Hypothalamus (tissue), 51 donors: ENCODE data around the gene ZNF248.
"Not testable (repeated sequence)": the region's sequence is repeated elsewhere in the genome, so short reads cannot be mapped to it uniquely, and the experiment has no call there.

ENCODE experiments used
- DNase-seq, 51 donors: peaks; one replicate each; lab custom pipeline; 2025; lab: John Stamatoyannopoulos, UW

The ZNF248 gene

DNA sequence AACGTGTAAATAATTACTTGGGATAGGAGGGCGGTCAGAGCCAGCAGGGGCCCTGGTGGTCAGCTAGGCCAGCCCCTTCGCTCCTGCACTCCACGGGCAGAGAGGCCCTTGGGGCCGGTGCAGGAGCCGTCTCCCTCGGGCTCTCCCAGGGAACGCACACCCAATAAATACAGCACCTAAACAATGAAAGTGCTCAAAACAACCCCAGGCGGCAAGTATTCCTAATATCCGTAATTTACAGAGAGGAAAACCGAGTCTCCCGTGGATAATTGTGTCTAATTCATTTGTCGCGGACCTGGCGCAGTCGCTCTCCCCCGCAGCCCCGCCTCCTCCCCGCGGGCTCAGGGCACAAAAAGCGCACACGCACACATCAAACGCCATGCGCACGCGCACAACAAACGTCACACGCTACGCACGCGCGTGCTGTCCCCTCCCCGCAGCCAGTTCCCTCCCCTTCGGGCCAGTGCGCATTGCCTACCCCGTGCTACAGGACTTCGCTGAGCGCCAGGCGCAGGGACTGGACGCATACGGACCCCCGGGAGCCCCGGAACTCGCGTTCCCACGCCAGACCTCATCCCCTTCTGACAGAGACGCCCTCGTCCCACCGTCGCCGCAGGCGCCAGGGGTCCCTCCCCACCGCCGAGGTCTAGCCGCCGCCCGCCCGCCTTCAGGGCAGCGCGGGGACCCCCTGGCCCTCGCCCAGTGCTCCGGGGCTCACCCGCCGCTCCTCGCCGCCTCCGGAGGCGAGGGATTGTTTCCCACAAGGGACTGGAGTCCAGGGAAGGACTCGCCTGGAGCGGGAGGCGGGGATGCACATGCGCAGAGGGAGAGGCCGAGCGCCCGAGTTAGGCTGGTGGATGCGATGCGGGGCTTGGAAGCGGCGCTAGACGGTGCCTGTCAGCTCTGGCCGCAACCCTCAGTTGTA is at the start of gene ZNF248:
ZNF248 (minus strand) TSS at position 324 of the 925 bp plus-strand sequence. CDS start 1,300 bp downstream, outside the sequence.
- DNase-seq: peak; percentile 73 to 97 (median 93)

DNA sequence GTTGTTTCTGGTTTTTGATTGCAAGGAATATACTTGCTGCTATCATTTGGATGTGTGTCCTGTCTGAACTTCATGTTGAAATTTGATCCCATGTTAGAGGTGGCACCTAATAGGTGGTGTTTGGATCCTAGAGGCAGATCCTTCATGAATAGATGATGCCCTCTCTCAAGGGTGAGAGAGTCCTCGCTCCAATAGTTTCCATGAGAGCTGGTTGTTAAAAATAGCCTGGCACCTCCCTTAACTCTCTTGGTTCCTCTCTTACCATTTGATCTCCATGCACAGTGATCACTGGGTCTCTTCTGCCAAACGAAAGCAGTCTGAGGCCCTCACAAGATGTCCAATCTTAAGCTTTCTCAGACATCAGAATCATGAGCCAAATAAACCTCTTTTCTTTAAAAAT is 49.0 kb upstream of the ZNF248 start:
- no peak for DNase-seq

DNA sequence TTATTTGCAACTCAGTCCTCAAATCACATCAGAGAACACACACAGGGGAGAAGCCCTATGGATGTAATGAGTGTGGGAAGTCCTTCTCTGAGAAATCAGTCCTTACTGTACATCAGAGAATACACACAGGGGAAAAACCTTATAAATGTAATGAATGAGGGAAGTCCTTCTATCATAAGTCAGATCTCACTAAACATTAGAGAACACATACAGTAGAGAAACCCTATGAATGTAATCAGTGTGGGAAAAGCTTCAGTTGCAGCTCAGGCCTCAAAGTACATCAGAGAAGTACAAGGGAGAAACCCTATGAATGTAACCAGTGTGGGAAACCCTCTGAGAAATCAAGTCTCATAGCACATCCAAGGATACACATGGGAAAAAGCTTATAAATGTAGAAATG is 39.0 kb upstream of the ZNF248 start:
- DNase-seq: no peak

DNA sequence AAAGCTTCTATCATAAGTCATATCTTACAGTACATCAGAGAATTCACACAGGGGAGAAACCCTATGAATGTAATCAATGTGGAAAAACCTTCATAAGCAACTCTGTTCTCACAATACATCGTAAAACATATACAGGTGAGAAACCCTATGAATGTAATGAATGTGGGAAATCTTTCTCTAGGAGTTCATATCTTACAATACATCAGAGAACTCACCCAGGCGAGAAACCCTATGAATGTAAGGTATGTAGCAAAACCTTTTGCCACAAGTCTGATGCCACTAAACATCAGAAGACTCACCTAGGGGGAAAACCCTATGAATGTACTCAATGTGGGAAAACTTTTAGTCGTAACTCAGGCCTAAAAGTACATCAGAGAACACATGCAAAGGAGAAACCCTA is 38.3 kb upstream of the ZNF248 start:
- DNase-seq: no peak

DNA sequence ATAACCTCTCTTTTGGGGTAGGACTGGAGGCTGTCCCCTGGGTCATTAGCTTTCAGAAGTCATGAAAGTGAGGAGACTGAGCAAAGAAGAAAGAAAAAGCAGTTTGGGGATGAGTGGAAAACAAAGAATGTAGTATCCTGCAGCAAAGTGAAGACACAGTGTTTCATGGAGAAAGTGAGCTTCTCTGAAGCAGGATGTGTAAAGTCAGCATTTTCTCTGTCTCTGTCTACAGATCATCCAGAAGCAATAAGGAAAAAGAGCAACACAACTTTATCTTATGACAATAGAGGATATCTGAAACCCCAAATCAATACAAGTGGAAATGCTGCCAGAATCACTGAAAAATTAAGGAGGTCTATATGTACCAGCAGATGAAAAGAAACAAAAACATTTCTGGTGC is 28.4 kb upstream of the ZNF248 start:
- DNase-seq: no peak

DNA sequence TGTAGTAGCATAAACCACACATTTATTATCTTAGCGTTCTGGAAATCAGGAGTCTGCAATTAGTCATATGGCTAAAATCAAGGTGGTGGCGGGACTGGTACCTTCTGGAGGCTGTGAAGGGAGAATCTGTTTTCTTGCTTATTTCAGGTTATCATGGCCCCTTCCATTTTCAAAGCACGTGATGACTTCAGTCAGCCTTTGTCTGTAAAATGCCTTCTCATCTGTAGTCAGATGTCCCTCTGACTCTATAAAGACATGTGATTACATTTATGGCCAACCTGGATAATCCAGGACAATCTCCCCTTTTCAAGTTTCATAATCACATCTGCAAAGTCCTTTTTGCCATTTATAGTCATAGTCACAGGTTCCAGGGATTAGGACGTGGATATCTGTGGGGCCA is 15.5 kb upstream of the ZNF248 start:
- DNase-seq: no peak

DNA sequence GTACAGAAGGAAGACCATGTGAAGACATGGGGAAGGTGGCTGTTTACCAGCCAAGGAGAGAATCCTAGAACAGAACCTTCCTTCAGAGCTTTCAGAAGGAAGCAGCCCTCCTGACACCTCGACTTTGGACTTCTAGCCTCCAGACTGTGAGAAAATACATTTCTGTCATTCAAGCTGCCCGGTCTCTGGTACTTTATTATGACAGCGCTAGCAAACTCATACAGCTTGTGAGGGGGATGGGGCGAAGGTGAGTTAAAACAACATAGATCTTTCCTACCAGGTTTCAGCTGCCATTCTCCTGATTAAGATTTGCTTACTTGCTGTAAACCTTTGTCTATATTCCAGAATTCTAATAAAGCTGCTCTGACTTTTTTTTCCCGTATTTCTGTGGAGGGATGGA is 14.9 kb upstream of the ZNF248 start:
- DNase-seq: no peak

DNA sequence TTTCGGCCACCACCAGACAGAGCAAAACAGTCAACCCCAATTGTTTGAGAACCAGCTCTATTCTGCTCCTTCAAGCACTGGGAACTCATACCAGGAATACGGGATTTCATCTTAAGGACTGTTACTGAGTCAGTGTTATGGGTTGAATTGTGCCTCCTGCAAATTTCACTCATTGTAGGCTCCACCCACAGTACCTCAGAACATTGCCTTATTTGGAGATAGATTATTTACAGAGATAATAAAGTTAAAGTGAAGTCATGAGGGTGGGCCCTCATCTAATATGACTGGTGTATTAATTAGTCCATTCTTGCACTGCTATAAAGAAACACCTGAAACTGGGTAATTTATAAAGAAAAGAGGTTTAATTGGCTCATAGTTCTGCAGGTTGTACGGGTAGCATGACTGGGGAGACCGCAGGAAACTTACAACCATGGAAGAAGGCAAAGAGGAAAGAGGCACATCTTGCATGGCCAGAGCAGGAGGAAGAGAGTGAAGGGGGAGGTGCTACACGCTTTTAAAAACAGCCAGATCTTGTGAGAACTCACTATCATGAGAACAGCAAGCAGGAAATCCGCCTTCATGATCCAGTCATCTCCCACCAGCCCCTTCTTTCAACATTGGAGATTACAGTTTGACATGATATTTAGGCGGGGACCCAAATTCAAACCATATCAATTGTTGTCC is 14.3 kb upstream of the ZNF248 start:
- DNase-seq: no peak

DNA sequence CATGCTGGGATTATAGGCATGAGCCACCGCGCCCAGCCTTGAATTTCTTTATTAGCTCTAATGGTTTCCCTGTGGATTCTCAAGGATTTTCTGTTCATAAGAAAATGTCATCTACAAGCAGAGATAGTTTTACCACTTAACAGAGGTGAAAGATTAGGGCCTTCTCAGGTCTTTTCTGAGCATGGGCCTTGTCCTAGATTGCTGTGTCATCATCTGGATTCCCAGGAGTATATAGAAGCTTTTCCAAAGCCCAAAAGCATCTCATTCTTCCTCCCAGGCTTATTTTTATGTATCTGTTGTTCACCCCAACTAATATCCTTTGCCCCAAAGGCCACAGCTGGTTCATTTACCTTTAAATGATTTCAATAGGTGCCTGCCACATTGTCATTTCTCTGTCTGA is 13.7 kb upstream of the ZNF248 start:
- no peak for DNase-seq

DNA sequence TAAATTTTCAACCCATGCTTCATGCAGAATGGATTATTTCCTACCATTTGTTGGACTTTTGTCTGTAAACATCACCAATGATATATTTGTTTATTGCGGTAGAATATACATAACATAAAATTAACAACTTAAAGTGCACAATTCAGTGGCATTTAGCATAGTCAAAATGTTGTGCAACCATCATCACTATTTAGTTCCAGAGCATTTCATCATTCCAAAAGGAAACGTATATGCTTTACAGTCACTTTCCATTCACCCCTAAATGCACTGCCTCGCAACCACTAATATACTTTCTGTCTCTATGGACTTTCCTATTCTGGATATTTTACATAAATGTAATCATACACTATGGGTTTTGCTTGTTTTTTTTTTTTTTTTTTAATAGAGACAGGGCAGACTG is 11.4 kb upstream of the ZNF248 start:
- DNase-seq: no peak

DNA sequence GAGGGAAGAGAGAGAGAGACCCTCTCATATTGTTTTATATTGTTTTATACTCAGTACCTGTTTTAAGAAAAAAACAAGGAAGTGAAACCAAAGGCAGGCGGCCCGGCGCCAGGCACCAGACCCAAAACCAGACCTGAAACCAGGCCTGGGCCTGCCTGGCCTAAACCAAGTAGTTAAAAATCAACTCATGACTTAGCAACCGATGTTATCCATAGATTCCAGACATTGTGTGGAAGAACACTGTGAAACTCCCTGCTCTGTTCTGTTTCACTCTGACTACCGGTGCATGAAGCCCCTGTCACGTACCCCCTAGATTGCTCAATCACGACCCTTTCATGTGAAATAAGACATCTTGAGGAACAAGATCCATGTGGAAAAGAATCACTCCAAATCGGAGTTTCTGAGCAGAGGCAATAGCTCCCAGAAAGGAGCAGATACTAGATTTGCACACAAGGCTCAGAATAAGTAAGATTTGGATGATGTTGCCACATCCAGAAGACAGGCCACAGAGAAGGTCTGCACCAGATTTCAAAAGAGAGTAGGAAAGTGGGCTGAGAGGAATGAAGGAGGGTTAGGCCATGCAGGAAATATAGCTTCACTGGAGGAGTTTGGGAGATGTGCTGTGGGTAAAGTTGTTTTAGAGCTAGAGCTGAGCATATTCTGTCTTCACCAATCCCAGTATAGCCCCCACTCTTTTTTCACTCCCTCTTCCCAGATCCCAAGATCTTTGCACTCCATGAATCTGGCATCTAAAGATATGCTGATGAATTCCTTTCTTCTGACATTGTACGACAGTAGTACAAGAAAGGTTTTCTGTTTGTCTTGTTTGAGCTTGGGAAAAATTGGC is 8.8 kb upstream of the ZNF248 start:
- no peak for DNase-seq

DNA sequence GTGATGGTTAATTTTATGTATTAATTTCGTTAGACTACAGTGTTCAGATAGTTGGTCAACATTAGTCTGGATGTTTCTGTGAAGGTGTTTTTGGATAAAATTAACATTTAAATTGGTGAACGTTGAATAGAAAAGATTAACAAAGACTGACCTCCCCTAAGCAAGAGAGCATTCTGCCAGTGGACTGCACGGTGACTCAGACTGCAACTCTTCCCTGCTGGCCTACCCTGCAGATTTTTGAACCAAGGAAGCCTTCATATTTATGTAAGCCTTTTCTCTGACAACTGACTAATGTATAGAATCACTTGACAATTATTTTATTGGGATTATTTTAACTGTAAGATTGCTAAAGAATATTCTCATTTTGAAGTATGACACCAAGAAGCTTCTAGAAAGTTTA is 7.9 kb upstream of the ZNF248 start:
- DNase-seq: no peak

DNA sequence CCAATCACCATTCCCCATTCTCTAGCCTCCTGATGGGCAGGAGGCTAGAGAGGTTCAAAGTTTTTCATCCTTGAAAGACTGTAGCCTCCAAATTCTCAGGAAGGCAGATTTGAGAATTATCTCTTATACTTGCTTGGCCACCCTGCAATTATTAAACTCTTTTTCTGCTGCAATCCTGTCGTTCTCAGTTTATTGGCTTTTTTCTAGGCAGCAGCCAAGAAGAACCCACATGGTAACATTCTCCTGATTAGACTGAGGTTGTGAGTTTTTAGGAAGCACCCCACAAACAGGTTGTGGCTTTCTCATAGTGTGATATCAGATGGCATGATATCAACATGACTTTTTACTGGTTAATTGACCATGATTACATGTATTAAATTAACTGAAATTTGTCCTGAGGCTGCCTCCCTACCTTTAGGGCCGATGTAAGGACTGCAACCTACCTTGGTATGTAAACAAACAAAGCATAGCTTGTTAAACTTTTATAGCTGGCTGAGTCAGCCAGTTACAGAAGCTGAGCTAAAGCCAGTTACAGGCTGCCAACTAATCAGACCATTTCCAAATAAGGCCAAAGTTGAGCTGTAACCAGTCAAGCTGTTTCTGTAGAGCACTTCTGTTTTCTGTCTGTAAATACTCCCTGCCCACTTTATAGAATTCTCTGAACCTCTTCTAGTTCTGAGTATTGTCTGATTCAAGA is 3.2 kb upstream of the ZNF248 start:
- no peak for DNase-seq

DNA sequence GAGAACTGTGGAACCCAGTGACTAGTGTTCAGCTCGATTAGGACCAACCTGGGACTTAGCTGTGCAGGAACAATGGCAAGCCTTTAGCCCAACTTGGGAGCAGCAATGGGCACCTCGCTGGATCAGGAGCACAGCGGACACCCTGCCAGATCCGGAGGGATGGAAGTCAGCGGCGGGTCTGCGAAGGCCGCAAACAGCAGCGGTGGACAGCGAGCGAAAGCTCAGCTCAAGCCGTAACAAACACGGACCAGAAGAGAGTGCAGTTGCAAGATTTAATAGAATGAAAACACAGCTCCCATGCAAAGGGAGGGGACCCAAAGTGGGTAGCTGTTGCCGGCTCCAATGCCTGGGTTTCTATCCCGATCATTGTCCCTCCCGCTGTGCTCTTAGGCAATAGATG is 1.9 kb upstream of the ZNF248 start:
- not testable (repeated sequence) for DNase-seq

DNA sequence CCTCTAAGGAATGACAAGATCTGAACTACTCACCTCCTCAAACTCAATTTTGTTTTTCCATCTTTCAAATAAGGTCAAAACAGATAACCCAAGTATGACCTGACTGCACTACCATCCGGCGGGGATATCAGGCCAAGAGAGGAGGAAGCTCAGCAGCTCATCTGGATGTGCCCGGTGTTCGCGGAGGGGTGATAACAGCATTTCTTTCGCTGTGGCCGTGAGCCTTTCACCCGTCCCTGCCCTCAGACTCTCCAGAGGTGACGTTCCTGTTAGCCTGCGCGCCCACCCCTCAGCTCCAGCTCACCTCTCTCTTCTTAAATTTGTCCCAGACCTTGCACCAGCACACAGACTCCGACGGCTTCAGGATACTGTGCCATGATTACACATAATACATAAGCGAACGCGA is 526 bp downstream of the ZNF248 start:
- peak in 25 of 51 donors; percentile 2 to 66 (median 34) for DNase-seq

DNA sequence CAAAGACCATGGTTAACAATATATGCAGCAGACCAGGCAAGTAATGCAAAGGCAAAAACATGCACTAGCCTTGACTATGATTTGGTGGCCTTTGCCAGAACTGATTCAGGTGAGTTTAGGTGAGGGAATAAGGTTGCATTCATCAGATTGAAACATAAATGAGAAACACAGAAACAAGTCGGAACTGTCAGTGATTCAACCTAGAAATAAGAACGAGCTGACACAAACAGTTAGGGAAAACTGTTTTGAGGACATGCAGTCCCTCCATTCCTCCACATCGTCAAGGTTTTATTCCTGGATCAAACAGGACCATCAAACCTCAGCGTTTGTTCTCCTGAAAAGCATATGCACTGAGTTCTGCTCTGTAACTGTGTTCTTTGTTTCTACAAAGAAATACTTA is 1.8 kb downstream of the ZNF248 start:
- peak in 1 of 51 donors; percentile 2 for DNase-seq

DNA sequence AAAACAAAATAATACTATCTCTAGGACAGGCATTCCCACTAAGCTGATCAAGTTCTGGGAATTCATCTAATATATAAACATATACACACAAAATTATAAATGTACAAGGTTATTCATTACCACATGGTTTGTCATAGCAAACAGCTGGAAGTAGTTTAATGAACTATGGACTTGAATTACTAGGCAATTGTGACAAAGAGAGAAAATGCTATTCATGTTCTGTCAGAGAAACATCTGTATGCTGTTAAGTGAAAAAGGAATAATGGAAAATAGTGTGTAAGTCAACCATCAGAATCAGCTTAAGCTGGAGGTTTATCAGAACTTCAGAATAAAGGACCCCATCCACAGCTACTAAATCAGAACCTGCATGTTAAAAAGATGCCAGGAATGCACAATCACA is 2.8 kb downstream of the ZNF248 start:
- DNase-seq: no peak

DNA sequence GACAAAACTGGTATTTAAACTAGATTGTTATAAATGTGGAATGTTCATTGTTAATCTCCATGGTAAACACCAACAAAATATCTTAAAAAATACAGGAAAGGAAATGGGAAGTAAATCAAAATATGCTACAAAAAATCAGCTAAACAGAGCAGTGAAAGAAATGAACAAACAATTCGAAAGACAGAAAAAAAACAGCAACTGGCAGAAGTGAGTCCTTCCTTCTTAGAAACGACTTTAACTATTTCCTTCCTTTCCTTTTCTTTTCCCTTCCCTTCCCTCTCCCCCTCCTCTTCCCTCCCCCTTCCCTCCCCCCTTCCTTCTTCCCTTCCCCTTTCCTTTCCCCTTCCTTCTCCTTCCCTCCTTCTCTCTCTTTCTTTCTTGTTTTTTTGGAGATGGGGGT is 12.8 kb downstream of the ZNF248 start:
- DNase-seq: no peak

DNA sequence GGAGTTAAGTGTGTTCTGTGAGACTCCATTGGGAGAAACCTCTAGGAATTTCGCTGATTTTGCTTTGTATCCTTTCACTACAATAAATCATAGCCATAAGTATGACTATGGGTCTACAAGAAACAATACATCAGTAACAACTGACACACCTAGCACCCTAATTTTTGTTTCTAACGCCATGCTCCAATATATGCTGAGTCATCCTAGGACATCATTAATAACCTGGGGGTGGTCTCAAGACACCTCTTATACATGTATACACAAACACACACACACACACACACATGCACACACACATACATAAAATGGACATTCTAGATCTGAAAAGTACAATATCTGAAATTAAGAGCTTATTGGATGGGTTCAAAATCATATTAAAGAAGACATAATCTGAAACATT is 18.2 kb downstream of the ZNF248 start:
- no peak for DNase-seq

DNA sequence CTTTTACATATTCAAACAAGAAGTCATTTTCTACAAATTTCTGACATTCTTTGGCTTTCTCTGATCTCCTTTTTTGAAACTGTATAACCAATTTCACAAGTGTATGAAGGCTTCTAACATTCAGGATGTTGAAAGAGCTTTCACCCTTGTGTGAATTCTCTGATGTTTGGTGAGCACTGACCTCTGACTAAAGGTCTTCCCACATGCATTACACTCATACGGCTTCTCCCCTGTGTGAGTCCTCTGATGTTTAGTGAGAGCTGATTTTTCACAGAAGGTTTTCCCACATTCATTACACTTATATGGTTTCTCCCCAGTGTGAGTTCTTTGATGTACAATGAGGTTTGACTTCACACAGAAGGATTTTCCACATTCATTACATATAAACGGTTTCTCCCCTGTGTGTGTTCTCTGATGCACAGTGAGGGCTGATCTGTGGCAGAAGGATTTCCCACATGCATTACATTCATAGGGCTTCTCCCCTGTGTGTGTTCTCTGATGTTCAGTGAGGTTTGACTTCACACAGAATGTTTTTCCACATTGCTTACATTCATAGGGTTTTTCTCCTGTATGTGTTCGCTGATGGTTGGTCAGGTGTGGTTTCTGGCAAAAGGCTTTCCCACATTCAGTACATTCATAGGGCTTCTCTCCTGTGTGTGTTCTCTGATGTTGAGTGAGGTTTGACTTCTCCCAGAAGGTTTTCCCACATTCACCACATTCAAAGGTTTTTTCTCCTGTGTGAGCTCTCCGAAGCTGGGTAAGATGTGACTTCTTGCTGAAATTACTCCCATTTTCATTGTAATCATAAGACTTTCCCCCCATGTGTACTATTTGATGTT is 25.7 kb downstream of the ZNF248 start:
- no peak for DNase-seq
